ENCODE measurements around the gene SLC25A41. TPM values are rescaled to one million over a fixed set of nuclear protein-coding genes. Genes with fewer than 3 reads are reported as not detected.

Gene SLC25A41
- total and polyA plus RNA-seq, 2 of the 8 experiments (the other 6 are each of a cell fraction or from before 2014, with no cell fraction given) = 0.50 TPM; not detected in 1

DNA sequence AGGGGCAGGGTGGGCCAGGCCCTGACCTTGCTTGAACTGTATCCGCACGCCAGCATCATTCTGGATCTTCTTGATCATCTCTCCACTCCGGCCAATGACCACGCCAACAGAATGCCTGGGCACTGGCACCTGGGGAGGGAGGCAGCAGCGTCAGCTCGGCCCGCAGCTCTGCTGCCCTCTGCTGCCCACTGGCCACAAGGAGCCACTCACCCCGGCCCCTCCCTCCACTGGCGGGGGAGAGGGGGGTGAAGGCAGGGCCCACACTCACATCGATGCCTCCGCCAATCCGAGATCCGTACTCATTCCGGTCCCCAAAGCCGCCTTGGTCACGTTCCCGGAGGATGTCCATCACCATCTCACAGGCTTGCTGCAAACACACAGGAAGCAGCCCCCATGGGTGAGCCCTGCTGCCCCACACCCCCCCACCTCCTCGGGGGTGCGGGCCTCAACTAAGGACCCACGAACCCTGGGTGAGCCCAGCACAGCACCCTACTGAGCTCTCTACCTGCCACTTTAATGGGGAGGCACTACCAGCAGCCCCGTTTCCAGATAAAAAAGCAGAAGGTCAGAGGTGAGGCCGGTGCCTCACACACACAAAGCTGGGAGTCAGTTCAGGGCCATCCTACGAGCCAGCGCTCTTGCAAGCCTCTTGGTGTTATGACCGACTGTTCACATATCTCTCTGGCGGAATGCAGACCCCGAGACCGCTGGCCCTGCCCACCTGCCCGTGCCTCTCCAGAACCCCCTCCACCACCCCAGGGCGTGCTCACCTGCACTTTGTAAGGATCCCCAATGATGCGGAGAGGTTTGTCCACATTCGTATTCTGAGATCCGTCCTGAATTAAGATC lies 15.6 kb downstream of the SLC25A41 start:
- H3K23me2 ChIP-seq (ENCODE audit: low read depth, low read length) = no peaks in the 10 kb centered on the region
- H4K5ac ChIP-seq (ENCODE audit: insufficient read length, low read depth, low read length) = no peak overlapping the region
- CTCF ChIA-PET (ENCODE audit: partially characterized antibody) = interaction anchor here (0.6 to 1.4 kb wide), 5 partner anchors 9 to 228 kb away, joined by 3 to 5 read pairs (median 3); no protein-coding TSS in a partner anchor
- peaks cover 20% of the 10 kb centered on the region for H3K79me1 ChIP-seq (ENCODE audit: low read depth, low read length)
- H3K27ac ChIP-seq (ENCODE audit: low read depth, low read length) = no peak overlapping the region
- no peak overlapping the region for H3K18ac ChIP-seq (ENCODE audit: extremely low read depth, low read length)
- no peak overlapping the region for H3K9ac ChIP-seq (replicated peaks in 1 of 4; ENCODE audit: extremely low read depth in 1 of 4, low read depth in 3 of 4, low read length in 3 of 4)
- H3K4me1 ChIP-seq (replicated peaks in 1 of 4; ENCODE audit: control insufficient read depth in 3 of 4, insufficient read depth in 4 of 4, low read length in 3 of 4) = peaks cover 0 to 4% (median 0%) of the 10 kb centered on the region in 4 experiments; a peak in 3 of 7 replicates
- POLR2A ChIA-PET (ENCODE audit: partially characterized antibody) = interaction anchor here (0.8 to 1.5 kb wide), 8 partner anchors 14 to 209 kb away, joined by 3 to 6 read pairs (median 3); partner anchors contain the start of genes ALKBH7 and CRB3
- H2AFZ ChIP-seq (ENCODE audit: low read length) = no peak overlapping the region
- no peak overlapping the region; the same call in 1 of the 2 replicates for H2BK5ac ChIP-seq (ENCODE audit: low read depth, low read length)
- H3K9me3 ChIP-seq (ENCODE audit: insufficient read depth in 2 of 2, low read depth in 1 of 2, low read length in 1 of 2) = no peaks in the 10 kb centered on the region
- no peak overlapping the region for H3K56ac ChIP-seq (replicated peaks; ENCODE audit: insufficient read length, low read depth, low read length)
- no peak overlapping the region for H3K4ac ChIP-seq (replicated peaks; ENCODE audit: insufficient read length, low read depth, low read length)
- H4K91ac ChIP-seq (replicated peaks; ENCODE audit: insufficient read length, low read length) = no peak overlapping the region
- H2BK12ac ChIP-seq (ENCODE audit: low read depth, low read length) = no peak overlapping the region
- H3K36me3 ChIP-seq (ENCODE audit: control insufficient read depth in 2 of 4, insufficient read depth in 4 of 4, low read length in 3 of 4) = peaks cover 51 to 90% (median 78%) of the 10 kb centered on the region in 4 experiments
- no peak overlapping the region for H3K23ac ChIP-seq (ENCODE audit: insufficient read length)
- no peak overlapping the region for H2BK20ac ChIP-seq (ENCODE audit: low read length)
- no peak overlapping the region for H2BK15ac ChIP-seq (ENCODE audit: low read length)
- WGBS, 2 experiments (ENCODE audit: extremely low coverage in 1 of 2, insufficient coverage in 1 of 2, insufficient read length in 1 of 2, insufficient replicate concordance in 2 of 2, low coverage in 1 of 2, low lambda C conversion rate in 2 of 2, missing lambda C conversion rate in 1 of 2) = 91% methylated on average over 23 of the region's 33 CpGs; no CpG with 5 or more reads in 1 of the 2 experiments
- peaks cover 44 to 67% of the 10 kb centered on the region in 2 experiments for H4K20me1 ChIP-seq (replicated peaks in 1 of 2; ENCODE audit: control insufficient read depth in 1 of 2, insufficient read depth in 2 of 2, low read length in 2 of 2)
- peak overlapping the region; percentile 35; the same call in 1 of the 2 replicates for H4K8ac ChIP-seq (ENCODE audit: extremely low read depth, insufficient read depth, low read length)
- TF ChIP-seq KDM5A (IDR thresholded peaks at IDR 0.05; ENCODE audit: low read length) (no peak), HDAC6 (IDR thresholded peaks at IDR 0.05; ENCODE audit: low read depth, low read length) (no peak), POLR2A (IDR thresholded peaks at IDR 0.05; ENCODE audit: control extremely low read depth in 1 of 2, low read depth in 2 of 2, low read length in 2 of 2) (peak in 1 of 2 experiments; percentile 53; a peak in 1 of 3 replicates), RAD21 (IDR thresholded peaks at IDR 0.05 in 1 of 2, conservative IDR thresholded peaks at IDR 0.05 in 1 of 2; ENCODE audit: low read depth in 2 of 2, low read length in 2 of 2) (peak; percentile 20 to 46; a peak in 2 of 4 replicates), CHD1 (IDR thresholded peaks at IDR 0.05; ENCODE audit: low read depth, low read length) (no peak), CTCF (IDR thresholded peaks at IDR 0.05; ENCODE audit: control extremely low read depth in 1 of 3, insufficient read depth in 1 of 3, low read depth in 1 of 3, low read length in 3 of 3) (peak; percentile 43 to 69 (median 60))
- FAIRE-seq (no peak), DNase-seq (ENCODE audit: low read depth in 1 of 2, low spot score in 2 of 2) (peak in 1 of 2 experiments; percentile 65)
- H3K4me3 ChIP-seq (ENCODE audit: extremely low read depth in 1 of 4, insufficient read depth in 2 of 4, low read depth in 3 of 4, low read length in 4 of 4) = no peak overlapping the region
- no peak overlapping the region for H2AK5ac ChIP-seq (ENCODE audit: low read depth, low read length)
- H3K4me2 ChIP-seq (ENCODE audit: insufficient read depth in 1 of 2, low read depth in 2 of 2, low read length in 2 of 2) = no peak overlapping the region
- no peak overlapping the region for H3K14ac ChIP-seq (ENCODE audit: insufficient read length)
- H2BK120ac ChIP-seq (replicated peaks; ENCODE audit: low read depth, low read length) = no peak overlapping the region
- no peaks in the 10 kb centered on the region for H3K27me3 ChIP-seq (replicated peaks in 1 of 4; ENCODE audit: control insufficient read depth in 3 of 4, extremely low read depth in 1 of 4, insufficient read depth in 3 of 4, low read length in 3 of 4)
- H3K79me2 ChIP-seq (ENCODE audit: control insufficient read depth in 1 of 2, insufficient read depth in 2 of 2, low read length in 2 of 2) = peaks cover 22 to 56% of the 10 kb centered on the region in 2 experiments

All from H1 (cell line).